ENCODE data around the gene TSSK2. TPM values are rescaled to one million over a fixed set of nuclear protein-coding genes. Genes with fewer than 3 reads are reported as not detected.
A peak's percentile ranks its signal among the peaks of the same experiment; 100 is the strongest.
"Not testable (repeated sequence)": the region's sequence is repeated elsewhere in the genome, so short reads cannot be mapped to it uniquely, and the experiment has no call there.

The TSSK2 gene
- polyA plus RNA-seq (2012; ENCODE audit: insufficient read depth, insufficient read length, low read depth) = 6.5 TPM

DNA sequence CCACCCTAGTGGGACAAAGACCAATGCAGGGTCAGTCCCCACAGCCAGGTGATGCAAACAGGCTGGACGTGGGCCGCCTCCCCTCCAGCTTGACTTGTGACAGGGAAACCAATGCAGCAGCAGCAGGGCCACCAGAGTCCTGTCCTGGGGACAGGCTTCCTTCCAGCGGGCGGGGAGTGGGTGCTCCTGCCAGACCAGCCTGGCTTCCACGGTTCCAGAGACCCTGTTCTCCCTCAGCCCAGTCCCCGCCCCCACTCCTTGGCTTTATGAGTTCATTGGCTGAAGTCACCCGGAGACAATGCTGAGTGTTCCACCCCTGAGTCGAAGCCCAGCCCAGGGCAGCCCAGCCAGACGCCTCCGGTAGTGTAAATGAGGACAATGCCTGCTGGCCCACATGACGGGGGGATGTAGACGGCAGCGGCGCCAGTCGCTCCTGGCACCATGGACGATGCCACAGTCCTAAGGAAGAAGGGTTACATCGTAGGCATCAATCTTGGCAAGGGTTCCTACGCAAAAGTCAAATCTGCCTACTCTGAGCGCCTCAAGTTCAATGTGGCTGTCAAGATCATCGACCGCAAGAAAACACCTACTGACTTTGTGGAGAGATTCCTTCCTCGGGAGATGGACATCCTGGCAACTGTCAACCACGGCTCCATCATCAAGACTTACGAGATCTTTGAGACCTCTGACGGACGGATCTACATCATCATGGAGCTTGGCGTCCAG lies at the start of gene TSSK2:
Gene TSSK2, plus strand, starts transcription at position 350 of the 726 bp plus-strand sequence. Its CDS starts 92 bp downstream, at position 442.
- no peak within 1 kb of the TSS for H3K4me3 ChIP-seq (ENCODE audit: low read depth, low read length)
- TF ChIP-seq, protein P1, sequence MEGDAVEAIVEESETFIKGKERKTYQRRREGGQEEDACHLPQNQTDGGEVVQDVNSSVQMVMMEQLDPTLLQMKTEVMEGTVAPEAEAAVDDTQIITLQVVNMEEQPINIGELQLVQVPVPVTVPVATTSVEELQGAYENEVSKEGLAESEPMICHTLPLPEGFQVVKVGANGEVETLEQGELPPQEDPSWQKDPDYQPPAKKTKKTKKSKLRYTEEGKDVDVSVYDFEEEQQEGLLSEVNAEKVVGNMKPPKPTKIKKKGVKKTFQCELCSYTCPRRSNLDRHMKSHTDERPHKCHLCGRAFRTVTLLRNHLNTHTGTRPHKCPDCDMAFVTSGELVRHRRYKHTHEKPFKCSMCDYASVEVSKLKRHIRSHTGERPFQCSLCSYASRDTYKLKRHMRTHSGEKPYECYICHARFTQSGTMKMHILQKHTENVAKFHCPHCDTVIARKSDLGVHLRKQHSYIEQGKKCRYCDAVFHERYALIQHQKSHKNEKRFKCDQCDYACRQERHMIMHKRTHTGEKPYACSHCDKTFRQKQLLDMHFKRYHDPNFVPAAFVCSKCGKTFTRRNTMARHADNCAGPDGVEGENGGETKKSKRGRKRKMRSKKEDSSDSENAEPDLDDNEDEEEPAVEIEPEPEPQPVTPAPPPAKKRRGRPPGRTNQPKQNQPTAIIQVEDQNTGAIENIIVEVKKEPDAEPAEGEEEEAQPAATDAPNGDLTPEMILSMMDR (IDR thresholded peaks at IDR 0.05; ENCODE audit: low read depth, low read length) = no peak
- no peaks in the 10 kb centered on the region for H3K4me1 ChIP-seq
- peak; percentile 31 for DNase-seq
- no peaks in the 10 kb centered on the region for H3K9me3 ChIP-seq
- no peaks in the 10 kb centered on the region for H3K27me3 ChIP-seq
- peaks cover 22% of the 10 kb centered on the region for H3K36me3 ChIP-seq

DNA sequence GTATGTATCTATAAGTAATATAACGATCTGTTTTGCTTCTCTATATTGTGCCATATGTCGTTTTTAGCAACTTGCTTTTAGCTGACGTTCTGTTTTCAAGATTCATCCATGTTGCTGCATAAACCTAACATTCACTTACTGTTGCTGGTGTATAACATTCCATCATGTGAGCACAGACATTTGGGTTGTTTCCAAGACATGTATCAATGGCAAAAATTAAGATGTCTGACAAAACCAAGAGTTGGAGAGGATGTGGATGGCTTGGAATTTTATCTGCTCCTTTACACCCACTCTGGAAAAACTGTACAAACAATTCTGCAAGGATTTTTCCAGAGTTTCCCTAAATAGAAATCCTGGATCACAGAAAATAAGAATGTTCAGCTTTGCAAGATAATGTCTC lies 49.8 kb upstream of the TSSK2 start:
- TF ChIP-seq, protein P1 (IDR thresholded peaks at IDR 0.05; ENCODE audit: low read depth, low read length) = no peak
- Histone ChIP-seq H3K27me3 (no peaks in the 10 kb centered on the region; the same call in 1 of the 2 replicates), H3K36me3 (peaks cover 6% of the 10 kb centered on the region), H3K4me3 (ENCODE audit: low read depth, low read length) (no peak overlapping the region), H3K9me3 (no peaks in the 10 kb centered on the region), H3K4me1 (no peaks in the 10 kb centered on the region)
- DNase-seq = no peak

DNA sequence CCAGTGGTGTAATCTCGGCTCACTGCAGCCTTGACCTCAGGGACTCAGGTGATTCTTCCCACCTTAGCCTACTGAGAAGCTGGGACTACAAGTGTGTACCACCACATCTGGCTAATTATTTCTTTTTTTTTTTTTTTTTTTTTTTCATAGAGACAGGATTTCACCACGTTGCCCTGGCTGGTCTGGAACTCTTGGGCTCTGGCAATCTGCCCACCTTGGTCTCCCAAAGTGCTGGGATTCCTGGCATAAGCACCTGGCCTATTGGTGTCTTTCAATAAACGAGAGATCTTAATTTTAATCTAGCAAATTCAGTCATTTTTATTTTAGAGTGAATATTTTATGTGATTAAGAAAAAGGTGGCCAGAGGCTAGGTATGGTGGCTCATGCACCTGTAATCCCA lies 49.0 kb upstream of the TSSK2 start:
- TF ChIP-seq, protein P1 (IDR thresholded peaks at IDR 0.05; ENCODE audit: low read depth, low read length) = no peak
- H3K27me3 ChIP-seq = no peaks in the 10 kb centered on the region; the same call in 1 of the 2 replicates
- no peak for DNase-seq
- H3K4me1 ChIP-seq = no peaks in the 10 kb centered on the region
- H3K9me3 ChIP-seq = no peaks in the 10 kb centered on the region
- no peak overlapping the region for H3K4me3 ChIP-seq (ENCODE audit: low read depth, low read length)
- H3K36me3 ChIP-seq = peaks cover 6% of the 10 kb centered on the region

DNA sequence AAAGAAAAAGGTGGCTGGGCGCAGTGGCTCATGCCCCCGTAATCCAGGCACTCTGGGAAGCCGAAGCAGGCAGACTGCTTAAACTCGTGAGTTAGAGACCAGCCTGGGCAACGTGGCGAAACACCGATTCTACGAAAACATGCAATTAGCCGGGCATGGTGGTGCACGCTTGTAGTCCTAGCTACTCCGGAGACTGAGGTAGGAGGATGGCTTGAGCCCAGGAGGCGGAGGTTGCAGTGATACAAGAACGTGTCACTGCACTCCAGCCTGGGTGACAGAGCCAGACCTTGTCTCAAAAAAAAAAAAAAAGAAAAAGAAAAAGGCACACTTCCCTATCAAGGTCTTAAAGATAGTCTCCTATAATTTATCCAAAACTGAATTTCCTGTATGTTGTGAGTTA lies 48.3 kb upstream of the TSSK2 start:
- H3K27me3 ChIP-seq = no peaks in the 10 kb centered on the region; the same call in 1 of the 2 replicates
- no peak for DNase-seq
- no peaks in the 10 kb centered on the region for H3K4me1 ChIP-seq
- no peak overlapping the region for H3K4me3 ChIP-seq (ENCODE audit: low read depth, low read length)
- H3K36me3 ChIP-seq = peaks cover 6% of the 10 kb centered on the region
- TF ChIP-seq, protein P1 (IDR thresholded peaks at IDR 0.05; ENCODE audit: low read depth, low read length) = no peak
- H3K9me3 ChIP-seq = no peaks in the 10 kb centered on the region

DNA sequence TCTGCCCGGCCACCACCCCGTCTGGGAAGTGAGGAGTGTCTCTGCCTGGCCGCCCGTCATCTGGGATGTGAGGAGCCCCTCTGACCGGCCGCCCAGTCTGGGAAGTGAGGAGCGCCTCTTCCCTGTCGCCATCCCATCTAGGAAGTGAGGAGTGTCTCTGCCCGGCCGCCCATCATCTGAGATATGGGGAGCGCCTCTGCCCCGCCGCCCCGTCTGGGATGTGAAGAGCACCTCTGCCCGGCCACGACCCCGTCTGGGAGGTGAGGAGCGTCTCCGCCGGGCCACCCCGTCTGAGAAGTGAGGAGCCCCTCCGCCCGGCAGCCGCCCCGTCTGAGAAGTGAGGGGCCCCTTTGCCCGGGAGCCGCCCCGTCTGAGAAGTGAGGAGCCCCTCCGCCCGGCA lies 47.0 kb upstream of the TSSK2 start:
- H3K9me3 ChIP-seq; H3K27me3 ChIP-seq; DNase-seq; H3K4me1 ChIP-seq; H3K36me3 ChIP-seq; H3K4me3 ChIP-seq (ENCODE audit: low read depth, low read length): not testable (repeated sequence)

DNA sequence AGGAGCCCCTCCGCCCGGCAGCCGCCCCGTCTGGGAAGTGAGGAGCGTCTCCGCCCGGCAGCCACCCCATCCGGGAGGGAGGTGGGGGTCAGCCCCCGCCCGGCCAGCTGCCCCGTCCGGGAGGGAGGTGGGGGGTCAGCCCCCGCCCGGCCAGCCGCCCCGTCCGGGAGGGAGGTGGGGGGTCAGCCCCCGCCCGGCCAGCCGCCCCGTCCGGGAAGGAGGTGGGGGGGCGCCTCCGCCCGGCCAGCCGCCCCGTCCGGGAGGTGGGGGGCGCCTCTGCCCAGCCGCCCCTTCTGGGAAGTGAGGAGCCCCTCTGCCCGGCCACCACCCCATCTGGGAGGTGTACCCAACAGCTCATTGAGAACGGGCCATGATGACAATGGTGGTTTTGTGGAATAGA lies 46.5 kb upstream of the TSSK2 start:
- not testable (repeated sequence) for H3K9me3 ChIP-seq; H3K4me1 ChIP-seq; H3K36me3 ChIP-seq; H3K27me3 ChIP-seq; H3K4me3 ChIP-seq (ENCODE audit: low read depth, low read length); DNase-seq

DNA sequence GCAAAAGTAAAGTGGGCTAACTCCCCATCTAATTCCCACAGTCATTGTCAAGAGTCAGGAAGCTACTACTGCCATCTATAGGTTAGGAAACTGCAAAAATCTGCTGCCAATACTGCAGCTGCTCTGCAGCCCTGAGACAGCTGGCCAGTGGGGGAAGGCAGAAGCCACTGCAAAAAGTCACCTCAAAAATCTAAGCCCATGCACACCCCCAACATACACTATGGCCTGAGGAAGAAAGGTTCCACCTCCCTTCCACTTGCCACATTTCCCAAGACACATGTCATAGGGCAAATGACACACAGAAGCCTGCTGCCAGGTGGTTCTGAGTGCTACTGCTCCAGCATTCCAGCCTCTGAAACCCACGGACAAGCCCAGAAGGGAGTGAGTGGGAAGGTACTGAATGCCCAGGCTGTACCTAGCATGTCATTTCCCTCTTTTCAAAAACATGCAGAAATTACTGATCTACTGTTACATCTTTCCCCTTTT lies 45.8 kb upstream of the TSSK2 start:
- DNase-seq = no peak
- H3K9me3 ChIP-seq = no peaks in the 10 kb centered on the region
- no peak overlapping the region for H3K4me3 ChIP-seq (ENCODE audit: low read depth, low read length)
- TF ChIP-seq, protein P1 (IDR thresholded peaks at IDR 0.05; ENCODE audit: low read depth, low read length) = peak; percentile 76
- no peaks in the 10 kb centered on the region for H3K4me1 ChIP-seq
- H3K27me3 ChIP-seq = no peaks in the 10 kb centered on the region; the same call in 1 of the 2 replicates
- peaks cover 3% of the 10 kb centered on the region for H3K36me3 ChIP-seq

All from BE2C (cell line).